ENCODE data around the gene SLC49A4.

The SLC49A4 gene

GRCh38 chr3:122793568-122794416 is 1.1 kb upstream of the SLC49A4 start, which contains the start of gene HSPBAP1:
TSS of gene HSPBAP1 (minus strand) at chr3:122793831. CDS start at chr3:122793680, 151 bp downstream.
- Histone ChIP-seq H3K23ac (ENCODE audit: low read depth, low read length, poor library complexity) (no peak within 1 kb of the TSS), H3K79me1 (ENCODE audit: low read depth, low read length) (no peaks in the 10 kb centered on the region), H2BK5ac (ENCODE audit: low read length) (no peak within 1 kb of the TSS), H3K18ac (ENCODE audit: low read length) (peak within 1 kb of the TSS; percentile 86), H3K4me3 (ENCODE audit: low read length in 2 of 2) (peak within 1 kb of the TSS; percentile 55 to 82), H2AFZ (ENCODE audit: low read length) (peak within 1 kb of the TSS; percentile 85), H3K4me1 (ENCODE audit: control insufficient read depth in 2 of 2, insufficient read depth in 1 of 2, low read depth in 1 of 2, low read length in 2 of 2) (peaks cover 4% of the 10 kb centered on the region in 2 donors), H3K9me3 (replicated peaks in 1 of 2; ENCODE audit: control insufficient read depth in 2 of 2, insufficient read depth in 1 of 2, low read depth in 1 of 2, low read length in 2 of 2) (peaks cover 0 to 4% of the 10 kb centered on the region in 2 donors), H2BK15ac (ENCODE audit: low read length) (no peak within 1 kb of the TSS), H3K14ac (ENCODE audit: low read length) (peak within 1 kb of the TSS; percentile 22), H3K36me3 (replicated peaks in 1 of 2; ENCODE audit: control insufficient read depth in 2 of 2, insufficient read depth in 2 of 2, low read length in 2 of 2) (no peaks in the 10 kb centered on the region), H3K9ac (ENCODE audit: low read depth, low read length, poor library complexity) (peak within 1 kb of the TSS; percentile 65), H4K91ac (ENCODE audit: low read depth, low read length, poor library complexity) (no peak within 1 kb of the TSS), H2BK120ac (ENCODE audit: low read depth, low read length) (no peak within 1 kb of the TSS), H2BK12ac (ENCODE audit: low read length) (no peak within 1 kb of the TSS), H3K27me3 (ENCODE audit: control insufficient read depth in 3 of 3, insufficient read depth in 3 of 3, low read depth in 1 of 3, low read length in 3 of 3) (no peaks in the 10 kb centered on the region), H3K27ac (replicated peaks; ENCODE audit: low read length) (peak within 1 kb of the TSS; percentile 67), H2AK5ac (ENCODE audit: low read depth, low read length) (no peak within 1 kb of the TSS), H4K8ac (ENCODE audit: low read depth, low read length) (no peak within 1 kb of the TSS), H3K4ac (ENCODE audit: low read length) (no peak within 1 kb of the TSS), H3K4me2 (ENCODE audit: insufficient read depth, low read length, poor library complexity, severe bottlenecking) (peak within 1 kb of the TSS; percentile 92)
- peak; percentile 86 for DNase-seq (ENCODE audit: low spot score)
- no CpG with 5 or more reads among the region's 46 CpGs for WGBS, 2 donors (ENCODE audit: extremely low coverage in 2 of 2, insufficient read length in 2 of 2, insufficient replicate concordance in 1 of 2)

GRCh38 chr3:122794483-122794778 is 438 bp upstream of the SLC49A4 start:
- no peak overlapping the region for H3K23ac ChIP-seq (ENCODE audit: low read depth, low read length, poor library complexity)
- H3K79me1 ChIP-seq (ENCODE audit: low read depth, low read length): no peaks in the 10 kb centered on the region
- H4K8ac ChIP-seq (ENCODE audit: low read depth, low read length): no peak overlapping the region
- H4K91ac ChIP-seq (ENCODE audit: low read depth, low read length, poor library complexity): no peak overlapping the region
- no peaks in the 10 kb centered on the region for H3K36me3 ChIP-seq (replicated peaks in 1 of 2; ENCODE audit: control insufficient read depth in 2 of 2, insufficient read depth in 2 of 2, low read length in 2 of 2)
- H3K4me2 ChIP-seq (ENCODE audit: insufficient read depth, low read length, poor library complexity, severe bottlenecking): peak overlapping the region; percentile 92
- no peak overlapping the region for H2AK5ac ChIP-seq (ENCODE audit: low read depth, low read length)
- no peak overlapping the region for H2BK15ac ChIP-seq (ENCODE audit: low read length)
- WGBS, 2 donors (ENCODE audit: extremely low coverage in 2 of 2, insufficient read length in 2 of 2, insufficient replicate concordance in 1 of 2): no CpG with 5 or more reads among the region's 6 CpGs
- H2BK120ac ChIP-seq (ENCODE audit: low read depth, low read length): no peak overlapping the region
- H3K27ac ChIP-seq (replicated peaks; ENCODE audit: low read length): peak overlapping the region; percentile 67
- peaks cover 4% of the 10 kb centered on the region in 2 donors for H3K4me1 ChIP-seq (ENCODE audit: control insufficient read depth in 2 of 2, insufficient read depth in 1 of 2, low read depth in 1 of 2, low read length in 2 of 2)
- H3K4ac ChIP-seq (ENCODE audit: low read length): no peak overlapping the region
- no peak overlapping the region for H3K14ac ChIP-seq (ENCODE audit: low read length)
- H3K9ac ChIP-seq (ENCODE audit: low read depth, low read length, poor library complexity): peak overlapping the region; percentile 65
- H2BK12ac ChIP-seq (ENCODE audit: low read length): no peak overlapping the region
- H3K9me3 ChIP-seq (replicated peaks in 1 of 2; ENCODE audit: control insufficient read depth in 2 of 2, insufficient read depth in 1 of 2, low read depth in 1 of 2, low read length in 2 of 2): peaks cover 0 to 4% of the 10 kb centered on the region in 2 donors
- no peak overlapping the region for H3K18ac ChIP-seq (ENCODE audit: low read length)
- H2AFZ ChIP-seq (ENCODE audit: low read length): peak overlapping the region; percentile 85
- DNase-seq (ENCODE audit: low spot score): no peak
- no peak overlapping the region for H2BK5ac ChIP-seq (ENCODE audit: low read length)
- no peaks in the 10 kb centered on the region for H3K27me3 ChIP-seq (ENCODE audit: control insufficient read depth in 3 of 3, insufficient read depth in 3 of 3, low read depth in 1 of 3, low read length in 3 of 3)
- peak overlapping the region; percentile 55 to 81 for H3K4me3 ChIP-seq (ENCODE audit: low read length in 2 of 2)

GRCh38 chr3:122795674-122796195 is 866 bp downstream of the SLC49A4 start:
- Histone ChIP-seq H3K27me3 (ENCODE audit: control insufficient read depth in 3 of 3, insufficient read depth in 3 of 3, low read depth in 1 of 3, low read length in 3 of 3) (no peaks in the 10 kb centered on the region), H4K8ac (ENCODE audit: low read depth, low read length) (no peak overlapping the region), H3K27ac (replicated peaks; ENCODE audit: low read length) (no peak overlapping the region), H2AFZ (ENCODE audit: low read length) (peak overlapping the region; percentile 85), H3K36me3 (replicated peaks in 1 of 2; ENCODE audit: control insufficient read depth in 2 of 2, insufficient read depth in 2 of 2, low read length in 2 of 2) (no peaks in the 10 kb centered on the region), H3K79me1 (ENCODE audit: low read depth, low read length) (no peaks in the 10 kb centered on the region), H2BK15ac (ENCODE audit: low read length) (no peak overlapping the region), H3K9me3 (replicated peaks in 1 of 2; ENCODE audit: control insufficient read depth in 2 of 2, insufficient read depth in 1 of 2, low read depth in 1 of 2, low read length in 2 of 2) (peaks cover 0 to 4% of the 10 kb centered on the region in 2 donors), H3K4me1 (ENCODE audit: control insufficient read depth in 2 of 2, insufficient read depth in 1 of 2, low read depth in 1 of 2, low read length in 2 of 2) (peaks cover 4% of the 10 kb centered on the region in 2 donors), H3K23ac (ENCODE audit: low read depth, low read length, poor library complexity) (no peak overlapping the region), H2BK12ac (ENCODE audit: low read length) (no peak overlapping the region), H3K4ac (ENCODE audit: low read length) (no peak overlapping the region), H3K4me2 (ENCODE audit: insufficient read depth, low read length, poor library complexity, severe bottlenecking) (peak overlapping the region; percentile 92), H3K14ac (ENCODE audit: low read length) (no peak overlapping the region), H3K18ac (ENCODE audit: low read length) (no peak overlapping the region), H2AK5ac (ENCODE audit: low read depth, low read length) (no peak overlapping the region), H2BK120ac (ENCODE audit: low read depth, low read length) (no peak overlapping the region), H3K9ac (ENCODE audit: low read depth, low read length, poor library complexity) (no peak overlapping the region), H3K4me3 (ENCODE audit: low read length in 2 of 2) (peak overlapping the region; percentile 55 to 90), H2BK5ac (ENCODE audit: low read length) (no peak overlapping the region), H4K91ac (ENCODE audit: low read depth, low read length, poor library complexity) (no peak overlapping the region)
- DNase-seq (ENCODE audit: low spot score): no peak
- whole genome bisulfite sequencing, 2 donors (ENCODE audit: extremely low coverage in 2 of 2, insufficient read length in 2 of 2, insufficient replicate concordance in 1 of 2): 100% methylated on average over 3 of the region's 11 CpGs; no CpG with 5 or more reads in 1 of the 2 donors

- Histone ChIP-seq H2AK5ac (ENCODE audit: low read depth, low read length) (no peak overlapping the region), H3K27me3 (ENCODE audit: control insufficient read depth in 3 of 3, insufficient read depth in 3 of 3, low read depth in 1 of 3, low read length in 3 of 3) (no peaks in the 10 kb centered on the region), H3K9me3 (replicated peaks in 1 of 2; ENCODE audit: control insufficient read depth in 2 of 2, insufficient read depth in 1 of 2, low read depth in 1 of 2, low read length in 2 of 2) (peaks cover 0 to 4% of the 10 kb centered on the region in 2 donors), H2BK15ac (ENCODE audit: low read length) (no peak overlapping the region), H3K23ac (ENCODE audit: low read depth, low read length, poor library complexity) (no peak overlapping the region), H3K27ac (replicated peaks; ENCODE audit: low read length) (no peak overlapping the region), H3K79me1 (ENCODE audit: low read depth, low read length) (no peaks in the 10 kb centered on the region), H2BK12ac (ENCODE audit: low read length) (no peak overlapping the region), H2BK5ac (ENCODE audit: low read length) (no peak overlapping the region), H2AFZ (ENCODE audit: low read length) (no peak overlapping the region), H4K8ac (ENCODE audit: low read depth, low read length) (no peak overlapping the region), H3K4me3 (ENCODE audit: low read length in 2 of 2) (no peak overlapping the region), H3K4me2 (ENCODE audit: insufficient read depth, low read length, poor library complexity, severe bottlenecking) (no peak overlapping the region), H2BK120ac (ENCODE audit: low read depth, low read length) (no peak overlapping the region), H4K91ac (ENCODE audit: low read depth, low read length, poor library complexity) (no peak overlapping the region), H3K36me3 (replicated peaks in 1 of 2; ENCODE audit: control insufficient read depth in 2 of 2, insufficient read depth in 2 of 2, low read length in 2 of 2) (no peaks in the 10 kb centered on the region), H3K18ac (ENCODE audit: low read length) (no peak overlapping the region), H3K4ac (ENCODE audit: low read length) (no peak overlapping the region), H3K9ac (ENCODE audit: low read depth, low read length, poor library complexity) (no peak overlapping the region), H3K14ac (ENCODE audit: low read length) (no peak overlapping the region), H3K4me1 (ENCODE audit: control insufficient read depth in 2 of 2, insufficient read depth in 1 of 2, low read depth in 1 of 2, low read length in 2 of 2) (peaks cover 4% of the 10 kb centered on the region in 2 donors)
- no CpG with 5 or more reads among the region's 3 CpGs for WGBS, 2 donors (ENCODE audit: extremely low coverage in 2 of 2, insufficient read length in 2 of 2, insufficient replicate concordance in 1 of 2)
- DNase-seq (ENCODE audit: low spot score): no peak
These were observed 2.4 kb downstream of the SLC49A4 start for GRCh38 chr3:122797291-122797690.
